Right ventricle myocardium inferior (tissue), 1 donor: Measurements from ENCODE around the gene AKTIP. TPM values are rescaled to one million over a fixed set of nuclear protein-coding genes. Genes with fewer than 3 reads are reported as not detected.
"Not testable (repeated sequence)": the region's sequence is repeated elsewhere in the genome, so short reads cannot be mapped to it uniquely, and the experiment has no call there.

ENCODE experiments used
- ATAC-seq: fragments of 200-7000 bp; cut with Tn5 transposase; one replicate; pipeline ENCODE4 v1.9.1; 2020; ENCODE audit warnings: mild to moderate bottlenecking, moderate library complexity
- DNase-seq: peaks from one replicate; pipeline ENCODE4 v3.0.0; 2021; ENCODE audit errors: missing footprints
- intact Hi-C: fragments of 100-400 bp; cut with DNase I; formaldehyde crosslinking; loops from one replicate; pipeline ENCODE4 v1.11.0; 2022
- long read RNA-seq: library from polyadenylated mRNA; unstranded; transcript quantifications from one replicate; pipeline ENCODE4 v2.0.0, GENCODE V29; 2021
- total RNA-seq: library from RNA; stranded (reverse); fragmentation: NEBNext Ultra II Directional; extraction: Animal tissue kit (Norgen Biotek cat#: 25700); gene quantifications from one replicate; pipeline ENCODE4 v1.2.1, GENCODE V29; 2021
- donor health status: DM: no; HTN: yes; CAD: no; lungs with severe emphysema.

AKTIP gene
- 89.7 TPM for total RNA-seq
- long read RNA-seq, transcript AKTIP-202 (10 exons, 2,426 nt), result major isoform, 11 of 72 reads
- long read RNA-seq, partial matches to known transcripts, result 3 of 72 reads
- long read RNA-seq, other reads (novel, unspliced or antisense), result 58 of 72 reads

- intact Hi-C loops, result loop anchor here (2.0 kb wide), 1 partner anchor 68 kb away; the partner anchor contains the start of gene RBL2
- ATAC-seq (peak; percentile 17), DNase-seq (peak; percentile 73)
Measured at GRCh38 chr16:53502331-53503269, at the start of gene AKTIP. Gene AKTIP (minus strand): TSS chr16:53503209. CDS start chr16:53500259, 2,950 bp downstream.

- intact Hi-C loops, result loop anchor here (10.0 kb wide), 1 partner anchor 1825 kb away; no protein-coding TSS in a partner anchor
- DNase-seq, result no peak
- peak; percentile 82 for ATAC-seq
Measured at GRCh38 chr16:53549970-53550690, 47.1 kb upstream of the AKTIP start.

- intact Hi-C loops, result no loop called here
- DNase-seq (no peak), ATAC-seq (no peak)
Measured at GRCh38 chr16:53546988-53547391, 44.0 kb upstream of the AKTIP start.

GRCh38 chr16:53545433-53545832 is 42.4 kb upstream of the AKTIP start:
- DNase-seq, result no peak
- ATAC-seq, result no peak
- intact Hi-C loops, result no loop called here

GRCh38 chr16:53542283-53542682 is 39.3 kb upstream of the AKTIP start:
- ATAC-seq, result no peak
- intact Hi-C loops, result no loop called here
- no peak for DNase-seq

GRCh38 chr16:53541326-53541725 is 38.3 kb upstream of the AKTIP start:
- intact Hi-C loops, result no loop called here
- no peak for DNase-seq
- no peak for ATAC-seq

- intact Hi-C loops, DNase-seq, ATAC-seq: not testable (repeated sequence)
Measured at GRCh38 chr16:53539759-53540718, 37.0 kb upstream of the AKTIP start.

- ATAC-seq, DNase-seq, intact Hi-C loops: not testable (repeated sequence)
Measured at GRCh38 chr16:53539346-53539745, 36.3 kb upstream of the AKTIP start.

GRCh38 chr16:53537626-53538025 is 34.6 kb upstream of the AKTIP start:
- no peak for DNase-seq
- ATAC-seq, result no peak
- intact Hi-C loops, result no loop called here

- no peak for DNase-seq
- intact Hi-C loops, result no loop called here
- ATAC-seq, result no peak
Measured at GRCh38 chr16:53534206-53534605, 31.2 kb upstream of the AKTIP start.

- ATAC-seq (no peak), DNase-seq (no peak)
- intact Hi-C loops, result no loop called here
Measured at GRCh38 chr16:53530741-53531140, 27.7 kb upstream of the AKTIP start.

- DNase-seq (no peak), ATAC-seq (no peak)
- intact Hi-C loops, result no loop called here
Measured at GRCh38 chr16:53530046-53530445, 27.0 kb upstream of the AKTIP start.

GRCh38 chr16:53529513-53529912 is 26.5 kb upstream of the AKTIP start:
- ATAC-seq, result no peak
- intact Hi-C loops, result no loop called here
- DNase-seq, result no peak

GRCh38 chr16:53528797-53529196 is 25.8 kb upstream of the AKTIP start:
- no peak for ATAC-seq
- no peak for DNase-seq
- intact Hi-C loops, result no loop called here

GRCh38 chr16:53523971-53524548 is 21.1 kb upstream of the AKTIP start:
- DNase-seq, result no peak
- ATAC-seq, result no peak

GRCh38 chr16:53523126-53523804 is 20.3 kb upstream of the AKTIP start:
- DNase-seq (no peak), ATAC-seq (no peak)
- intact Hi-C loops, result no loop called here

More at GRCh38 chr16:53523971-53524548, 21.1 kb upstream of the AKTIP start:
- intact Hi-C loops, result no loop called here

- ATAC-seq (no peak), DNase-seq (no peak)
- intact Hi-C loops, result no loop called here
Measured at GRCh38 chr16:53519417-53520091, 16.5 kb upstream of the AKTIP start.
